ENCODE measurements around the gene VASN. TPM values are rescaled to one million over a fixed set of nuclear protein-coding genes. Genes with fewer than 3 reads are reported as not detected.
A peak's percentile ranks its signal among the peaks of the same experiment; 100 is the strongest.

VASN gene
- total RNA-seq, 6 experiments from 2014 or later: 92.0 to 131 (median 103) TPM

DNA sequence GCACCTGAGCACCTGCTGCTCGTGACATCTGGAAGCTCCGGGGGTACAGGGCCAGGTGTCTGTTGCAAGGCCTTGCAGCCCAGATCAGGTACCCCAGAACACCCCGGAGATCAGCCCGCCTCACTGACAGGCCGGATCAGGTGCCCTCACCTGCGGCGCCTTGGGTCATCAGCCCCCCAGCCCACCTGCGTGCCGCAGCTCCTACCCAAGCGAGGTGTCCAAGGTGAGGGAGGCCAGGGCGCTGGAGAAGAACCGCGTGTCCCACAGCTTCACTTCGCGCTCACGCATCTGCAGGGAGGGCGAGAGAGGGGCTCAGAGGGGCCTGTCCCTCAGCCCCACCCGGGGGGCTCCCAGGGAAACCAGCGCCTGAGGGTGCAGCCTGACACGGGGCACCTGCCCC, 16.1 kb downstream of the VASN start:
- Mint-ChIP-seq H3K27me3 (ENCODE audit: insufficient read depth) (peaks cover 34% of the 10 kb centered on the region), H3K4me3 (peak overlapping the region; percentile 15; the same call in 1 of the 2 replicates), H3K27ac (no peak overlapping the region; the same call in 1 of the 2 replicates), H3K4me1 (ENCODE audit: low read depth) (peaks cover 66% of the 10 kb centered on the region), H3K9me3 (peaks cover 6% of the 10 kb centered on the region; the same call in 1 of the 2 replicates), H3K36me3 (ENCODE audit: low read depth) (no peaks in the 10 kb centered on the region)
- DNase-seq: no peak
- TF ChIP-seq, protein P1, sequence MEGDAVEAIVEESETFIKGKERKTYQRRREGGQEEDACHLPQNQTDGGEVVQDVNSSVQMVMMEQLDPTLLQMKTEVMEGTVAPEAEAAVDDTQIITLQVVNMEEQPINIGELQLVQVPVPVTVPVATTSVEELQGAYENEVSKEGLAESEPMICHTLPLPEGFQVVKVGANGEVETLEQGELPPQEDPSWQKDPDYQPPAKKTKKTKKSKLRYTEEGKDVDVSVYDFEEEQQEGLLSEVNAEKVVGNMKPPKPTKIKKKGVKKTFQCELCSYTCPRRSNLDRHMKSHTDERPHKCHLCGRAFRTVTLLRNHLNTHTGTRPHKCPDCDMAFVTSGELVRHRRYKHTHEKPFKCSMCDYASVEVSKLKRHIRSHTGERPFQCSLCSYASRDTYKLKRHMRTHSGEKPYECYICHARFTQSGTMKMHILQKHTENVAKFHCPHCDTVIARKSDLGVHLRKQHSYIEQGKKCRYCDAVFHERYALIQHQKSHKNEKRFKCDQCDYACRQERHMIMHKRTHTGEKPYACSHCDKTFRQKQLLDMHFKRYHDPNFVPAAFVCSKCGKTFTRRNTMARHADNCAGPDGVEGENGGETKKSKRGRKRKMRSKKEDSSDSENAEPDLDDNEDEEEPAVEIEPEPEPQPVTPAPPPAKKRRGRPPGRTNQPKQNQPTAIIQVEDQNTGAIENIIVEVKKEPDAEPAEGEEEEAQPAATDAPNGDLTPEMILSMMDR (IDR thresholded peaks at IDR 0.05): no peak

DNA sequence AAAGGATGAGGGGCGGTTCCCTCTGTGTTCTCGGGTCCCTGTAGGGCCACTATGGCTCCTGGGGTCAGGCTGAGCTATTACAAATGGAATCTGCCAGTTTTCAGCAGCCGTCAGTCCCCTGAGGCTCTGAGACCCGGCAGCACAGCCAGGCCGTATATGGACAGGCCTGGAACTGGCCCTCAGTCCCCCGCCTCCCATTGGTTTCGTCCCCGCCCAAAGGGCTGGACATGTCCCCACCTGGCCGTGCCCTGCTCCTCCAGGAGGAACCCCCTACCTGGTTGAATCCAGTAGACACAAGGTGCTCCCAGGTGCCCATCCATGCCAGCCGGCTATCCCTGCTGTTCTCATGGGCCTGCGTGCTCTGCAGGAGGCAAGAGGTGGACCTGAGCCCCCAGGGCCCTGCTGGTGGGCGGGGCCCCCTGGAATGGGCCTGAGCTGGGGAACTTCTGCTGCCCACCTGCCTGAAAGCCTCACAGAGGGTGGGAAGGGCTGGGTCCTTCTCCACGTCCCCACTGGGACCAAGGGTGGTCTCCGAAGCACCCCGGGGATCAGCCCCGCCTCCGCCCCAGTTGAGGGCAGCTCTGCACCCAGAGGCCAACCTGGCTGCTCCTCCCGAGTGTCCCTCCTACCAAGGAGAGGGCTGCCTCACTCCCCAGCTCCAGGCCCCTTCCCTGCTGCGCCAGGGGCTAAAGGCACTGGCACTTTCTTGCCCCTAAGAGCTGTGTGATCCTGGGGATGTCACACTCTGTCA, 16.8 kb downstream of the VASN start:
- Mint-ChIP-seq H3K4me3 (peak overlapping the region; percentile 34; the same call in 1 of the 2 replicates), H3K9me3 (peaks cover 6% of the 10 kb centered on the region; the same call in 1 of the 2 replicates), H3K36me3 (ENCODE audit: low read depth) (no peaks in the 10 kb centered on the region), H3K4me1 (ENCODE audit: low read depth) (peaks cover 66% of the 10 kb centered on the region), H3K27ac (peak overlapping the region; percentile 64), H3K27me3 (ENCODE audit: insufficient read depth) (peaks cover 33% of the 10 kb centered on the region)
- TF ChIP-seq, protein P1 (IDR thresholded peaks at IDR 0.05): no peak
- peak; percentile 48 for DNase-seq

DNA sequence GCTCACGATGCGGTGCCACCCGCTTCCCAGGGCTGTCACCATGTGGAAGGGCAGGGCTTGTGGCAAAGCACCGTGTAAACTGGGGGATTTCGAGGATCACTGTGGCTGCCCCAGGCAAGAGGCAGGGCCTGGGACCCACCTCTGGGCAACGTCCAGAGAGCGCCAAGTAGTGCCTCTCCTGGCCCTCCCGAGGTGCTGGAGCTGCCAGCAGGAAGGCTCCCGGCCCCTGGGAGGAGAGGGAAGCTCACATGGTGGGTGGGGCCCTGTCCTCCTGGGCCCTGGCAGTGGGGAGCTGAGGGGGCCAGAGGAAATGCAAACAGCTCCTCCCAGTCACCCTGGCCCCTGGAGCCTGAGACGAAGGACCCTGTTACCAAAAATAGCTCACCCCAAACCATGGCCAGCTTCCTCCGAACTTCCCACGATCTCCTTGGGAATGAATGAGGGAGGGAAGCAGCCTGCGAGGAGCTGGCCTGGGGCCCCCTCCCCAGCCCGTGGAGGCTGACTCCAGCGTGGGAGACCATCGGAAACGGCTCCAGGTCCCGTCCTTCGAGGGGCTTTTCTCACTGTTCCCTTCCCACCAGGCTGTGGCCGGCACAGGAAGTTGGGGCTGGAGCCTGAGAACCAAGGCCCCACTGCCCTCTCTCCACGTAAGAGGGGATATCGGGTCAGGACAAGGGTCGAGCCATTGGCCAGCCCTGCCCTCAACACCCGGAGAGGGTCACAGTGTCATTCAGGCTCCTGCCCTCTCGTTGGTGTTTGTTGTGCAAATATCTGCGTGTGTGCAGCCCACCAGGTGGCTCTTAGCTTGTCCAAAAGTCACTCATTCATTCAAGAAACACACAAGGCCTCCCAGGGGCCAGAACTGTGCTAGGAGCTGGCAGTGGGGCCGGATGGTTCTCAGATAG, 17.7 kb downstream of the VASN start:
- H3K27ac Mint-ChIP-seq: peak overlapping the region; percentile 64
- peak overlapping the region; percentile 34; the same call in 1 of the 2 replicates for H3K4me3 Mint-ChIP-seq
- TF ChIP-seq, protein P1 (IDR thresholded peaks at IDR 0.05): no peak
- H3K36me3 Mint-ChIP-seq (ENCODE audit: low read depth): no peaks in the 10 kb centered on the region
- no peak for DNase-seq
- peaks cover 29% of the 10 kb centered on the region for H3K27me3 Mint-ChIP-seq (ENCODE audit: insufficient read depth)
- peaks cover 6% of the 10 kb centered on the region; the same call in 1 of the 2 replicates for H3K9me3 Mint-ChIP-seq
- peaks cover 63% of the 10 kb centered on the region for H3K4me1 Mint-ChIP-seq (ENCODE audit: low read depth)

DNA sequence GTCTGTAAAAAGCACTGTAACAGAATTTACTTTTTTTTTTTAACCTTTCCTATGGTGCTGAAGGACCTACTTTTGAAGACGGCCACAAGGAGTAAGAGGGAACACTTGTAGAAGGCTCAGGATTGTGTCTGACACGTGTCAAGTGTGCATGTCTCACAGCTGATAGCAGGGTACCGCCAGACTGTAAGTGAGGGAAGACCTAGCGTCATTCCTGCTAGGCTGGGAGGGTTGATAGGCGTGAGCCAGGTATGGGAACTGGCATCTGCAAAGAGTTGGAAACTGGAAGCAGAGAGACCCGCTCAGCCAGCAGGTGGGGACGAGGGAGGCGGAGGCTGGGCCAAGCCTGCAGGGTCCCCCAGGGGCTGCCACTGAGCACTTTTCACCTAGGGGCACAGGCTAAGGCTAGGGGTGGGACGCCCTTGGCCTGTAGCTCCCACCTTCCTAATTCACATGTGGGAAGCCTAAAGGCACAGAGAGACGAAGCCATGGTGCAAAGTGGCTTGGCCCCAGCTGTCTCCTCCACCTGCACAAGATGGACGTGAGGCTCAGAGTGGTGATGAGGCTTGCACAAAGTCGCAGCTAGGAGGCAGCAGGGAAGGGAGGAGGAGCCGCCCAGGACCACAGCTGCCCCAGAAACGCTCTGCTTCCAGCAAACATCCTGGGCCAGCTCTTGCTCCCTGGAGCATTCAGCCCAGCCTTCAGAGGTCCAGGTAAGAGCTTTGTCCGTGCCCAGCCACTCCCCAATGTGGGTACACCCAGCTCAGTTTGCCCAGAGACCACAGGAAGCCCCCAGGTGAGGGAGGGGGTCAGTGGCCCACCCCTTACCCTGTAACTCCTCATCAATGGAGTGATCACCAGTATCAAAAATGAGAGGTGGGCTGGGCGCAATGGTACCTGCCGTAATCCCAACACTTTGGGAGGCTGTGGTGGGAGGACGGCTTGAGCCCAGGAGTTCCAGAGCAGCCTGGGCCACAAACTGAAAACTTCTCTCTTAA, 18.9 kb downstream of the VASN start:
- peaks cover 50% of the 10 kb centered on the region for H3K4me1 Mint-ChIP-seq (ENCODE audit: low read depth)
- H3K4me3 Mint-ChIP-seq: no peak overlapping the region
- H3K27ac Mint-ChIP-seq: no peak overlapping the region; the same call in 1 of the 2 replicates
- TF ChIP-seq, protein P1 (IDR thresholded peaks at IDR 0.05): peak; percentile 37; the same call in 1 of the 2 replicates
- peaks cover 18% of the 10 kb centered on the region for H3K27me3 Mint-ChIP-seq (ENCODE audit: insufficient read depth)
- H3K36me3 Mint-ChIP-seq (ENCODE audit: low read depth): no peaks in the 10 kb centered on the region
- peaks cover 6% of the 10 kb centered on the region; the same call in 1 of the 2 replicates for H3K9me3 Mint-ChIP-seq
- no peak for DNase-seq
